ENCODE results near the gene TNFSF8.
A peak's percentile ranks its signal among the peaks of the same experiment; 100 is the strongest.

Gene TNFSF8

DNA sequence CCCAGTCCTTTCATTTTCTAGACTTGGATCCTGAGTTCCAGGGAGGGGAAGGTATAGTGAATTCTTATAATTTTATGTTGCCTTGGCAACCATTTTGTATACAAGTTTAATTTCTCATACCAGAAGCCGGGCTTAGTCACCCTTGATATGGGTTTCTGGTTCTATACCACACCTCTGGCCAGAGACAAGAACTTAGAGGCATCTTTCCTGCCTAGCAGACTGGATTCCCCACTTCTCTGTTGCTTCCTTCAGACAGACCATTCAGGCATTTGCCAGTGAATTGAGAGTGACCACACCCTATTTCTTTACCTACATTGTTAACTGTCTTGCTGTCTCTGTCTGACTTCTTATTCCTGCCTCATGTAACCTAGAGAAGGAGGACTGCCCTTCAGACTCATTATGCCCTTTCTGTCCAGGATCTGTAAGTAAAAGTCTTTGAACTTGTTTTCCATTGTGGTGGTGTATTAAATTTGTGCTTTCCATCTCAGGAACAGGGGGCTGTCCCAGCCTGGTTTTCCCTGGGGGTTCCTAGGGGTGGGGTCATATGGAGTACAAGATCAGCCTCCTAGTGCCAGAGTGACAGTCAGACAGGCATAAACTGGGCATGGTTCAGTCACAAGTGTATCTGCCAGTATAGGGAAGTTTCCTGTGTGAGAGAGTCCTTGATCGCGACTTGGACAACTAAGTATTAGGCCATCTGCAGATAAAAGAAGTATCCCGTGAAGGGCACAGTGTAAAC is 27.4 kb downstream of the TNFSF8 start:
- DNase-seq, result no peak

DNA sequence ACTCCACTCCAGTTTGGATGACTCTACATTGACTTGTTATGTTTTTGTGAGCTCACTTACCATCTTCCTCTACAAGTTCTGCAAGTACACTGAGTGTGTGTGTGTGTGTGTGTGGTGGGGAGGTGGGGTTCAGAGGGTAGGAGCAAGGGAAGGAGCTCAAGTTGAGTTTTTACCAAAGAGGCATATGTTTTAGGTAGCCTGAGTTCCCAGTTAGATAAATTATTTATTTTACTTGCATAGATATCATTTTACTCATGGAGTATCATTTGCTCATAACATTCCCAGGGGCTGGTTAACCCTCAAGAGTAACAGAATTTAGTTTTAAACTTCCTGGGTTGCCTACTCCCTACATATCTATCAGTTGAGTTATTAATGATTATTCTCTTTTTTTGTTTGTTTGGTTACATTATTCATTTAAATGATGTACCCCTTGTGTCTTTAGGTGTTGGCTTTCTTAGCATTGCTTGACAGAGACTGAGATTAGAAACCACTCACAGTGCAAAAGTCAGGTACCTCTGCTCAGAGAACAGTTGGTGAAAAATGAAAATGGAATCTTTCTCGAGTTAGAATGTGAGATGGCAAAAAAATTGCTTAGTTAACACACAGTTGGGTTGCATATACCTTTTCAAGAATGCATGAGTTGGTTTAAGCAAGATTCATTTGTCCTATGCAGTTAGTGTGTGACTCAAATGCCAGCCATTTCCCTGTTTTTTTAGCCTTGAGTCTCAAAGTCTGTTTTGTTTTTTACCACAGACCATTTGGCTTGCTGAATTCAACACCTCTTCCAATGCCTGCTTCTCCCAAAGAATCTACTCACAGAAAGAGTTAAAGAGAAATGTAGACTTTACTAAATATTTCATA is 29.2 kb downstream of the TNFSF8 start:
- DNase-seq, result no peak

DNA sequence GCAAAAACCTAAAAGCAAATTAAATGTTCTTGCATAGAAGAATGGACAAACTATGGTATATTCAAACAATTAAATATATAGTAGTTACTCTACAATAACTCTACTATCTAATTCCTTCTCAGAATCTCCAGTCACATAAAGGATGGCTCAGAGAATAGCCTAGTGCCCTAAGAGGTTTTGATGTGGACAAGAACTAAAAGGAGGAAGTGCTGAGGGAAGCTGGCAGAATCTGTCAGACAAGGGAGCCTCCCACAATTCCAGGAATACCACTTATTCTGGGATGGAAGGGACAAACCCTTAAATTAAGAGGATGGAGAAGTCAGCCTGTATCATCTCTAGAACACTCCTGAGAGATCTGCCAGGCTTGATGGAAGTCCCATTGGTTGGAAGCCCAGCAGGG is 30.4 kb downstream of the TNFSF8 start:
- no peak for DNase-seq

DNA sequence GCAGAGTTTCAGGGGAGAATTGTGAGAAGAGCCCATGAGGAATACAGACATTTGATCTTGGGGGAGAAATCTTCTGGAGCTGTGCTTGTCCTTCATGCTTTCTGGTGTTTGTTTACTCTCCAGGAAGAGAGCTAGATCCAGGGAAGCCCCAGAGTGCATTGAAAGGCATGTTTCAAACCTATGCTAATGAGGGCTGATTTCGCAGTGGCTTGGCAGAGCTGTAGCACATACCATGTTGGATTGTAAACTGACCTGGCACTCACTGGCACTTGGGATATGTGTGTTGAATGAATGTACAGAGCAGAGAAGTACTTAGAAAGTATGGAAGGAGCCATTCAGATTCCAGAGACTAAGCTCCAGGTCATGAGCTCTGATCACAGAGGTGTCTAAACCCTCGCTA is 30.9 kb downstream of the TNFSF8 start:
- no peak for DNase-seq

DNA sequence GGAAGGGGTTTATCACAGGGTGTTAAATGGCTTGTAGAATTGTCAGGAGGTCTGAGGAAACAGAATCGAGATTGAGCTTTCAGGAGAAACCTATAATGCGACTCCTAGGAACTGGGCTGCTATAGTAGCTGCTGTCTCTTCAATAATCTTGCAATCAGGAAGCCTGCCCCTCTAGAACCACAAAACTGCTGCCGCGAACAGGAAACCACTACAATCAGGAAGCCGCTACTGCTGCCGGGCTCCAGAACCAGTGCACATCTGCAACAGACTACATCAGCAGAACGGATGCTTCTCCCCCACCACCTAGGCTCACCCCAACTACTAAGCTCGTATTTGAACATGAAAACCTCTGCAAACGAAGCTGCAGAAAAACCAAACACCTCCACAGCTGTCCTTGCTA is 31.6 kb downstream of the TNFSF8 start:
- DNase-seq, result no peak

DNA sequence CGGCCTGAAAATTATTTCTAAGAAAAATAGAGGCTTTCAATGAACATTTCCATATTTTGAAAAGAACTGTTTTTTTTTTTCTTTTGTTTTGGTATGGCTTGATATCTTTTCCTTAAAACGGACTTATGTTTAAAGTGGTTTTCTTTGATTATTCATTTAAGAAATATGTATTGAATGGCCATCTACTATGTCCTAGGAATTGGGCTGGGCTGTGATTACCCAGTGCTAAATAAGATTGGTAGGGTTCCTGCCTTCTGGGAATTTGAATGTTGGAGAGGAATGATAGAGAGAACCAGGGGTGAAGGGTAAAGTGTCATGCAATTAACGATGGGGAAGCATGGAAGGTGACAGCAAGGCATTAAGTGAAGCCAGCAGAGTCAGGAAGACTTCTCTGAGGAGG is 33.2 kb downstream of the TNFSF8 start:
- DNase-seq, result no peak

DNA sequence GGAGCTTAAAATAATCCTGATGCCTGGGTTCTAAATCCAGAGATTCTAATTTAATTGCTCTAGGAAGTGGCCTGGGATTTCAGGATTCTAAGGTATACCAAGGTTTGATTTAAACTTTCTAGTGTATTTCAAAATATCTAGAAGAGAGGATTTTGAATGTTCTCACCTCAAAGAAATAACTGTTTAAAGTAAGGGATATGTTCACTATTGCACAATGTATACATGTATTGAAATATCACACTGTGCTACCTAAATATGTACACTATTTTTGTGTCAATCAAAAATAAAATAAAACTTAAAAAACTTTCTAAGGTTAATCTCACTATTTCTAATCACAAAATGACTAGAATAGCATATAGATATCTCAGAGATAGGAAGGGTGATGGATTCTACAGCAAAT is 34.0 kb downstream of the TNFSF8 start:
- no peak for DNase-seq

DNA sequence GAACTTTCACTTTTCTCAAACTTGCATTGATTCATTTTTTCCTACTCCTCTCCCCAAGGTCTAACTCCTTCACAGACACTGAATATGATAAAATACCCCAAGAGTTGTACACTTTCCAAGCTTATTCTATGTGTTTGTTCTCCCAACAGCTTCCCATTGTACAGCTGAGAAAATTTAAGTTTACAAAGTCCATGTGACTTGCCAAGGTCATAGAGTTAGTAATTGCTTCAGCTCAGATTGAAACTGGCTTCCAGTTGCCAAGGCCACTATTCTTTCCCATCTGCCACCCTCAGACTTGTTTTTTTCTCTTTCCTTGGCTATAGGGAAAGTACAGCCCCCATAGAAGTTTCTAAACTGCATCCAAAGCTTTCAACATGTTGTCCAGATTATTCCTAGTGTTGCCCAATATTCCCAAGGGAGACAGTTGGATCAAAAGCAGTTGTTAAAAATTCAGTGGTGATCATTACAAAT is 34.8 kb downstream of the TNFSF8 start:
- no peak for DNase-seq

DNA sequence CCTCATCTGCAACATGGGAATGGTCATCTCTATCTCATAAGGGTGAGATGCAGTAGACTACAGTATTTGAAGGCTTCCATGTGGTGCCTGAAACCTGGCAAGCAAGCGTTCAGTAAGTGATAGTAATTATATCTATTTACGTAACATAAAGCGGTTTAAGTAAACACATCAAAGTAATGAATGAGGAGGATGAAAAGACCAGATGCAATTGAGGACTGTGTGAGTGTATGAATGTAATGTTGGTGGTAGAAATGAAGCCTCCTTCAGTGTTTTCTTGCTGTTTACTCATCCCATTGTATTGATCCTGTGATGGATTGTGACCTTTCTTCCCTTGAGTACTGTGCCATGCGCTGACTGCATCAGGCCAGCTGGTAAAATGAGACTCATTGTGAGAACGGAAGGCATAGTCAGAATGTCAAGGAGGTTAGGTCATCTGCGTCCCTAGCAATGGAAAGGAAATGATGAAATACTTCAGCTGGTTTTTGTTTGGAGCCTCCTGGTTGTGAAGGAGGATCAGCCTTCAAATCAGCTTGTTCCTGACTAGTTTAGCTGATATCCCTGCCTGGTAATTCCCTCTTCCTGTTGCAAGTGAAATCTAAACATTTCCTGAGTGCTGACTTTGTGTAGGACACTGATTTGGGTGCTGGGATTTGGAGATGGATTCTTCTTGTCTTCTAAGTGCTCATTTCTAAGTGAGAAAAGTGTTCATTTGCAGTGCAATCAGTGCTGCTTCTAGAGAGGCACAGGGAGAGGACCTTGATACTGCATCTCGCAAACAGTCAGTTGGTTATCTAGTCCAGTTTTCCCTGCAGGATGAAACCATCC is 35.6 kb downstream of the TNFSF8 start:
- DNase-seq, result peak; percentile 51 to 81

DNA sequence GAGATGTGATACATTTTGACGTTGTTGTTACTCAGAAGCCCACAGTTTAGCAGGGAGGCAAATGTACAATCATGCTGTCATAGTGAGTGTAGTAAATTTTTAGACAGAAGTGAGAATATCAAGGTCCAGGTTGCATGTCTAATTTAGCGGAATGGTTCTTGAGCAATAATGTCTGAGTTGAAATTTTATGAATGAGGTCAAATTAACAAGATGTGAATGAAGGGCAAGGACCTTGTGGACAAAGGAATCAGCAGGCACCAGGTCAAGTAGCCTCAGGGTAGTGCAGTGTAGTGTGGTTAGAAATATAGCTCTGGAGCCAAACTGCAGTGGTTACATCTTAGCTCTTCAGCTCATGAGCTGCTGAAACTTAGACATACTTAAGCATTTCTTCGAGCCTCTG is 36.2 kb downstream of the TNFSF8 start:
- no peak for DNase-seq

DNA sequence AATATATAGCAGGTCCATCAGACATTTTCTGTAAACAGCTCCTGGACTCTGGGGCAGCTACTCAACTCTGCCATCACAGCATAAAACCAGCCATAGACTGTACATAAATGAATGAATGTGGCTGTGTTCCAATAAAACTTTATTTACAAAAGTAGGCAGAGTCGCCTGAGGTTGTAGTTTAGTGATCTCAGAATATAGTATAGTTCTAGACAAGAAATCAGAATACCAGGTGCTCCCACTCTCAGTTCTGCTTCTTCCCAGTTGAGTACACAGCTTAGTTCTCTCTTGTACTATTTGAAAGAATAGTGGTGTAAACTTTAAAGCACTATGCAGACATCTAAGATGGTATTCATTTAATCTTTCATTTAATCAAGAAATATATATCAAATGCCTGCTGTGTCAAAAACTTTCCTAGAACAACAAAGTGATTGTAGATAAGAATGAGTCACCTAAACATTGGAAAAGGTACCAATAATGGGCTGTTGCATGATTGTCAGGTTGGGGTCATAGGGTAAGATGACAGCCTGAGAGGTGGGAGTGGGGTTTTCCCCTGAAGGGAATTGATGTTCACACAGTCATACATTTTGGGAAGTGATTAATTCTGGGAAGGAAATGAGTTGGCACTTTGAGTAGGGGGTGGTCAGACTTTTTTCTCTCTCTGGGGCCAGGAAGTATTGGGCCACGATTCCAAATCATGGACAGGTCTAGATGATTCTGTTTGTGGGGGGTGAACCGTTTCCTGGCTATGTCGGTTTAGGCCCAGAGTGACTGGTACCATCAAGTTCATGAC is 37.0 kb downstream of the TNFSF8 start:
- no peak for DNase-seq

DNA sequence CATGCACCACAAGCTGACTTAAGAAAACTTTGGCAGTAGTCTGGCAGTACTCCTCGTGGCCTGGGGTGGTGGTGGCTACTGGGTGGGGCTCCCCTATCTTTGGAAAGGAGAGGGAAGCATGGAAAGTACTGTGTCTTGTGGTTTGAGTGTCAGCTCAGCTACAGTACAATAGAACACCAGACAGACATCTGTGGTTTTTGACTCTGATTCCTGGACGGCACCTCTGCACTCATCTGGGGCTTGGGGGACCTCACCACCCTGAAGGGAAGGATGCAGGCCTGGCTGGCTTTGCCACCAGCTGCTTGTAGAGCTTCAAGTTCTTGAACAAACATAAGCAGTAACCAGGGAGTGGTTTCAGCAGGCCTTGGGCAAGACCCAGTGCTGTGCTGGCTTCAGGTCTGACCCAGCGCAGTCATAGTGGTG is 40.6 kb downstream of the TNFSF8 start:
- no peak for DNase-seq

DNA sequence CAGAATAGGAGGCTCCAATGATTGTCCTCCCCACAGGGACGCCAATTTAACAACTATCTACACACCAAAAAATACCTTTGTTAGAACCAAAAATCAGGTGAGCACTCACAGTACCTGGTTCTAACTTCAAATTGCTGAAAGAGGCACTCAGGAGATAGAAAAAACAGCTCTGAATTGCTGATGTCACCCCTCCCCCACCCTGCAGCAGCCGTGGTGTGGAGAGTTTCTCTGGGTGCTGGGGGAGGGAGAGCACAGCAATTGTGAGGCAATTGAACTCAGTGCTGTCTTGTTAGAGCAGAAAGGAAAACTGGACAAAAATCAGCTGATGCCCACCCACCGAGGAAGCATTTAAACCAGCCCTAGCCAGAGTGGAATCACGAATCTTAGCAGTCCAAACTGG is 41.8 kb downstream of the TNFSF8 start:
- no peak for DNase-seq

DNA sequence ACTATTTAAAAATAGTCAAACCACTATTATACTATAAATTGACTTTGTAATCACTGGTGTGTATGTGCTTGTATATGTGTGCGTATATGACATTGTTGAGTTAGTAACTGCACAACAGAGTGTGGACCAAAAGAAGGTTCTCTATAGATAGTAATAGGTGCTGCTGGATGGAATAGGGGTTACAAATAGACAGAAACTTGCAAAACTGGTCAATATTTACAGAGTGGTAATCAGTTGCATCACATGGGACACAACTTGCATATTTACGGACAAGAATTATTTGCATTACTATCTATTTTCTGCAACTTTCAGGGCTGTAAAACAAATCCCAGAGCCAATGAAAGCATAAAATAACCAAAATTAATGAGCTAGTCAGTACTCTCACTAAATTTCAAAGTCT is 42.4 kb downstream of the TNFSF8 start:
- no peak for DNase-seq

DNA sequence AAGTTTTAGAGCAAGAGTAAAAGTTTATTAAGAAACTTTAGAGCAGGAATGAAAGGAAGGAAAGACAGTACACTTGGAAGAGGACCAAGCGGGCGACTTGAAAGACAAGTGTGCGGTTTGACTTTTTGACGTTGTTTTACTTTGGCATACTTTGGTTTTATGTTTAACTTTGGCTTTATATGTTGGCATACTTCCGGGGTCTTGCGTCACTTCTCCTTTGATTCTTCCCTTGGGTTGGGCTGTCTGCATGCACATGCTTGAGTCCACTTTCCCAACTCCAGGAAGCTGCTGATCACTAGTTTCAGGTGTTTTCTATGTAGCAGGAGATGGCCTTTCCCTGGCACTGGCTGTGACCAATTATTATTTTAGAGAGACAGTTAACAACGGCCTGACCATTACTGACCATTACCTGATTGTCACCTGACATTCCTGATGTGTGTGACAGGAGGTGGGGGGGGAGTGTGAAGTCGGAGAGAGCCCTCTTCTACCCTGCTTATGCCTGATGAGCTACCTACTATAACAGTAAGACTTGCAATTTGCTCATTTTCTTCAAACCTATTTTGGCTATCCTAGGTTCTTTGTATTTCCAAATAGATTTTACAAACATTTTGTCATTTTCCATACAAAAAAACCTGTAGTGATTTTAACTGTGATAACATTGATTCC is 45.5 kb downstream of the TNFSF8 start:
- DNase-seq, result no peak

DNA sequence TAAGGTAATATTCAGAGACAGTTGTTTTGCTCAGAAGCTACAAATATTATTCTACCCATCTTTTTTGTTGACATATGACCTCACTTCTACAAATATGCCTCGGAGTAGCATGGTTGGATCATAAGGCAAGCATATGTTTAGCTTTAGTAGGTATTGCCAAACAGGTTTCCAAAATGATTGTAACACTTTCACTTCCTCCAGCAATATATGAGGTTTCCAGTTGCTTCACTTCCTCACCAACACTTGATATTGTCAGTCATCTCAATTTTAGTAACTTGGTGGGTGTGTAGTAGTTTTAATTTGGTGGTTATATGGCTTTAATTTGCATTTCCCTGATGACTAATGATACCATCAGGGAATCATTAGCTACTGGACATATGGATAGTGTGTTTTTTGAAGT is 46.7 kb downstream of the TNFSF8 start:
- no peak for DNase-seq

DNA sequence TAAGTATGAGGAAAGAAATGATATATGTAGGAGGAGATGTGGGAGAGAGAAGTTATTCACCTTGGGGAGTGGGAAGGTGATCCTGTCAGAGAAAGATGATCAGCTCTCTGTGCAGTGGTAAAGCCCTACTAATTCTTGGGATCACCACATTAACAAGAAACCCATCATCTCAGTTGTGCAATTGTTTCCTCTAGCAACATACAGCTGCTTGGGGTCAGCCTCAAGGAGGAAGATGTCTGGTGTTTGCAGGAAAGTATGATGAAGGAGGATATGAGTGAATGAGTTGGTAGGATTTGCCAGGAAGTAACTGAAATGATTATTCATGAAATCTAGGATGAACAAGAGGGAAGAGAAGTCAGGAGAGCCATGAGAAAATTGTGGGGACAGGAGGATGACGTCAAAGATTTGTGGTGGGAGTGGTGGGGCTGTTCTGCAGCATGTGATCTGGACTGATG is 50.1 kb downstream of the TNFSF8 start:
- DNase-seq, result no peak

DNA sequence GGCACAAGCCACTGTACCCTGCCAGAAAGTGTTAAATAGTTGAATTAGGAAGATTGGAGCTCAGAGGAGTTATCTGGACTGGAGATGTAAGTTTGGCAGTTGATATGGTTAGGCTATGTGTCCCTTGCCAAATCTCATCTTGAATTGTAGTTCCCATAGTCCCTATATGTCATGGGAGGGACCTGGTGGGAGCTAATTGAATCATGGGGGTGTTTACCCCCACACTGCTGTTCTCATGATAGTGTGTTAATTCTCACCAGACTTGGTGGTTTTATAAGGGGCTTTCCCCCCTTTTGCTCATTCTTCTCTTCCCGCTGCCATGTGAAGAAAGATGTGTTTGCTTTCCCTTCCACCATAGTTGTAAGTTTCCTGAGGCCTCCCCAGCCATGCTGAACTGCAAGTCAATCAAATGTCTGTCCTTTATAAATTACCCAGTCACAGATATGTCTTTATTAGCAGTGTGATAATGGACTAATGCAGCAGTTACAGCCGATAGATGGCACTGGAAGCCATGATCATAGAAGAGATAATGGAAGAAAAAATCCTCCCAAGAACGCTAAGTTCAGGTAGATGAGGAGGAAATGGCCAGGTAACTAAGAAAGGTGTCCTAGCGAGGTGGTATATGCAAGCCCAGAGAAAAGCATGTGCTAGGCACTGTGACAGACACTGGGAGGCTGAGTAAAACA is 51.4 kb downstream of the TNFSF8 start:
- no peak for DNase-seq

DNA sequence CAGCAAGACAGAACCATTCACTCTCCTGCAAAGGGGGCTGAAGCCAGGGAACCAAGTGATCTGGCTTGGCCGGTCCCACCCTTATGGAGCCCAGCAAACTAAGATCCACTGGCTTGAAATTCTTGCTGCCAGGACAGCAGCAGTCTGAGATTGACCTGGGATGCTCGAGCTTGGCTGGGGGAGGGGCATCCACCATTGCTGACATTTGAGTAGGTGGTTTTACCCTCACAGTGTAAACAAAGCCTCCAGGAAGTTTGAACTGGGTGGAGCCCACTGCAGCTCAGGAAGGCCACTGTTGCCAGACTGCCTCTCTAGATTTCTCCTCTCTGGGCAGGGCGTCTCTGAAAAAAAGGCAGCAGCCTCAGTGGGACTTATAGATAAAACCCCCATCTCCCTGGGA is 60.5 kb downstream of the TNFSF8 start:
- DNase-seq, result peak in 1 of 2 experiments; percentile 0

DNA sequence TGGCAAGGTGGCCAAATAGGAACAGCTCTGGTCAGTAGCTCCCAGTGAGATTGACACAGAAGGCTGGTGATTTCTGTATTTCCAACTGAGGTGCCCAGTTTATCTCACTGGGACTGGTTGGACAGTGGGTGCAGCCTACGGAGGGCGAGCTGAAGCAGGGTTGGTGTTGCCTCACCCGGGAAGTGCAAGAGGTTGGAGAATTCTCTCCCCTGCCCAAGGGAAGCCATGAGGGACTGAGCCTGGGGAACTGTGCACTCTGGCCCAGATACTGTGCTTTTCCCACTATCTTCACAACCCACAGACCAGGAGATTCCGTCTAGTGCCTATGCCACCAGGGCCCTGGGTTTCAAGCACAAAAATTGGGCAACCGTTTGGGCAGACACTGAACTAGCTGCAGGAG is 61.0 kb downstream of the TNFSF8 start:
- no peak for DNase-seq

DNA sequence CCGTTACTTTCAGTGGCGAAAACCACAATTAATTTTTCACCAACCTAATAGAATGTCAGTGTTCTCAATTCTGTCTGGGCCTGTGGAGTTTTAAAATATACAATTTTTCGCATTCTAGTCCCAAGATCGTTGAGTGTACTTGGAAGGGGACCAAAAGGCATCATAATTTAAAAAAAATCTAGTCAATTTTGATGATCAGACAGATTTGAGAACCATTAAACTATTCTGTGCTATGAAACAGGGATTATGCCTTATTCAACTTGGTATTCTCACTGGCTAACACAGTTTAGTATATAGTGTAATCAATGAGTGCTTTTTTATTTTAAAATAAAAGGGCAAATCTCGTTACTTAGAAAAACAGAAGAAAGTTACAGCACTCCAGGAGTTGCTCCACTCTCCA is 63.1 kb downstream of the TNFSF8 start:
- DNase-seq, result no peak

Measured in NCI-H2081 (cell line).